Ovary (tissue), 9 donors: ENCODE data around the gene RPS21. TPM values are rescaled to one million over a fixed set of nuclear protein-coding genes. Genes with fewer than 3 reads are reported as not detected.

Experiments used
- DNase-seq, 5 donors: peaks; one replicate each; pipeline ENCODE4 v3.0.0-alpha.2; 2019 to 2020
- H3K27ac ChIP-seq, 2 donors: fragments of 200-600 bp; one replicate each; pipeline versions ENCODE4 v1.5.1 to v1.8.0; 2019 to 2022
- H3K27me3 ChIP-seq: fragments of 200-600 bp; one replicate; pipeline ENCODE4 v1.8.0; 2022
- H3K36me3 ChIP-seq: fragments of 200-600 bp; sonication (generic); one replicate; pipeline ENCODE4 v1.5.1; 2019
- H3K4me1 ChIP-seq: one replicate; pipeline ENCODE4 v1.8.1; 2013; ENCODE audit warnings: mild to moderate bottlenecking, moderate library complexity; ENCODE audit not compliant: insufficient read depth
- H3K4me3 ChIP-seq: fragments of 200-600 bp; sonication (generic); one replicate; pipeline ENCODE4 v1.5.1; 2017
- H3K9me3 ChIP-seq, 2 donors: fragments of 200-600 bp in 1 of 2; sonication (generic) in 1 of 2; one replicate each; pipeline versions ENCODE4 v1.5.1 to v1.8.1; 2013 to 2019; ENCODE audit warnings: mild to moderate bottlenecking in 1 of 2, moderate library complexity in 1 of 2
- CTCF ChIP-seq, 3 donors: fragments of 450-650 bp in 2 of 3; fragments of 200-600 bp in 1 of 3; IDR thresholded peaks; one replicate each; pipeline versions ENCODE4 v1.5.1 to v1.8.0; 2016 to 2022; ENCODE audit warnings: antibody characterized with exemption in 3 of 3, mild to moderate bottlenecking in 1 of 3
- EP300 ChIP-seq: sonication (generic); formaldehyde crosslinking; IDR thresholded peaks from one replicate; pipeline ENCODE4 v1.6.1; 2017; ENCODE audit warnings: antibody characterized with exemption
- POLR2A ChIP-seq: fragments of 450-650 bp; IDR thresholded peaks from one replicate; pipeline ENCODE4 v1.6.1; 2017; ENCODE audit warnings: antibody characterized with exemption, mild to moderate bottlenecking, moderate library complexity
- WGBS, 3 donors: extraction: QIAGEN DNeasy Blood & Tissue Kit in 1 of 3; methylation state at CpG; one replicate each; pipeline versions ENCODE4 v1.1.5 to v1.1.7; 2013 to 2017; 5-methylcytosine and 5-hydroxymethylcytosine counted together
- intact Hi-C, 4 donors: fragments of 100-400 bp; cut with DNase I; formaldehyde crosslinking; loops; one replicate each; pipeline versions ENCODE4 v1.11.0 to v1.15.1; 2022 to 2023
- polyA plus RNA-seq, 2 donors: library from polyadenylated mRNA; stranded (reverse); fragments of 200-250 nt in 1 of 2; fragments of 350-450 nt in 1 of 2; fragmentation: Illumina TruSeq in 1 of 2; extraction: RNeasy Lipid Tissue Mini Kit (QIAGEN cat#74804) in 1 of 2; gene quantifications; one replicate each; pipeline ENCODE4 v1.2.3, GENCODE V29; 2013 to 2014
- total RNA-seq, 7 donors: library from RNA; depleted of rRNA in 2 of 7; stranded (reverse); fragments of >200 nt in 2 of 7; fragmentation: NEBNext Ultra II Directional in 3 of 7; extraction: Animal tissue kit (Norgen Biotek cat#: 25700) in 3 of 7; gene quantifications; one replicate each; pipeline versions ENCODE4 v1.1.0 to v1.2.4, GENCODE V29; 2016 to 2023
- donor health status: DM: no; HTN: no; CAD: no; lungs with moderate emphysema.
- donor health status: DM: no; HTN: no; CAD: no.
- donor health status: Bipolar disorder and iron deficiency.
- donor health status: DM: yes; HTN: yes; CAD: no.
- donor health status: DM: no; HTN: no; CAD: no.
- donor health status: DM: yes; HTN: yes; CAD: no.

The RPS21 gene
- total and polyA plus RNA-seq, 9 donors = 1,038 to 9,967 (median 2,977) TPM

GRCh38 chr20:62357681-62358080, 29.2 kb upstream of the RPS21 start:
- no peak for TF ChIP-seq POLR2A
- TF ChIP-seq CTCF (IDR thresholded peaks at IDR 0.05) = no peak
- TF ChIP-seq EP300 = no peak
- peak in 2 of 5 donors; percentile 25 to 35 for DNase-seq
- Histone ChIP-seq H3K4me1 (peaks cover 17% of the 10 kb centered on the region), H3K9me3 (no peaks in the 10 kb centered on the region), H3K36me3 (no peaks in the 10 kb centered on the region), H3K27me3 (no peaks in the 10 kb centered on the region), H3K27ac (no peak overlapping the region), H3K4me3 (no peak overlapping the region)
- WGBS, 3 donors = 44 to 65% (median 57%) methylated on average over 7 of the region's 7 CpGs
- intact Hi-C loops = no loop called here

GRCh38 chr20:62358171-62359042, 28.5 kb upstream of the RPS21 start:
- Histone ChIP-seq H3K9me3 (no peaks in the 10 kb centered on the region), H3K27me3 (no peaks in the 10 kb centered on the region), H3K4me3 (no peak overlapping the region), H3K4me1 (peaks cover 17% of the 10 kb centered on the region), H3K36me3 (no peaks in the 10 kb centered on the region), H3K27ac (peak overlapping the region in 1 of 2 donors; percentile 20)
- TF ChIP-seq POLR2A (no peak), EP300 (no peak), CTCF (IDR thresholded peaks at IDR 0.05) (no peak)
- 61 to 73% (median 65%) methylated on average over 21 to 24 of the region's 24 CpGs for WGBS, 3 donors
- intact Hi-C loops = no loop called here
- DNase-seq = peak in 2 of 5 donors; percentile 35

GRCh38 chr20:62359043-62359490, 27.8 kb upstream of the RPS21 start:
- 53 to 75% (median 65%) methylated on average over 12 to 16 of the region's 16 CpGs for WGBS, 3 donors
- Histone ChIP-seq H3K4me1 (peaks cover 17% of the 10 kb centered on the region), H3K4me3 (no peak overlapping the region), H3K36me3 (no peaks in the 10 kb centered on the region), H3K9me3 (no peaks in the 10 kb centered on the region), H3K27me3 (no peaks in the 10 kb centered on the region), H3K27ac (no peak overlapping the region)
- TF ChIP-seq CTCF (IDR thresholded peaks at IDR 0.05) (no peak), POLR2A (no peak), EP300 (no peak)
- DNase-seq = peak in 2 of 5 donors; percentile 25 to 26
- intact Hi-C loops = no loop called here

GRCh38 chr20:62359491-62360121, 27.3 kb upstream of the RPS21 start:
- H3K36me3 ChIP-seq = no peaks in the 10 kb centered on the region
- H3K27me3 ChIP-seq = no peaks in the 10 kb centered on the region
- no peaks in the 10 kb centered on the region for H3K9me3 ChIP-seq
- WGBS, 3 donors = 50 to 69% (median 67%) methylated on average over 17 to 25 of the region's 25 CpGs
- TF ChIP-seq CTCF (IDR thresholded peaks at IDR 0.05) = no peak
- no peak for TF ChIP-seq POLR2A
- no peak for TF ChIP-seq EP300
- H3K27ac ChIP-seq = no peak overlapping the region
- H3K4me3 ChIP-seq = no peak overlapping the region
- peaks cover 17% of the 10 kb centered on the region for H3K4me1 ChIP-seq
- DNase-seq = peak in 3 of 5 donors; percentile 24 to 36 (median 36)
- intact Hi-C loops = loop anchor here in 1 of 4 donors (10.0 kb wide), 1 partner anchor 55 kb away; the partner anchor contains the start of gene ADRM1
